NCI-H2227 (cell line): ENCODE measurements around the gene PTCH1.

ENCODE experiments used
- DNase-seq: peaks from one replicate; lab custom pipeline; 2025; ENCODE audit not compliant: unreplicated experiment; lab: John Stamatoyannopoulos, UW

Gene PTCH1

GRCh38 chr9:95516734-95517558 lies at the start of gene PTCH1:
Gene PTCH1, minus strand, starts transcription at chr9:95516971.
- peak; percentile 57 for DNase-seq

GRCh38 chr9:95565982-95566381 lies 49.2 kb upstream of the PTCH1 start:
- no peak for DNase-seq

DNA sequence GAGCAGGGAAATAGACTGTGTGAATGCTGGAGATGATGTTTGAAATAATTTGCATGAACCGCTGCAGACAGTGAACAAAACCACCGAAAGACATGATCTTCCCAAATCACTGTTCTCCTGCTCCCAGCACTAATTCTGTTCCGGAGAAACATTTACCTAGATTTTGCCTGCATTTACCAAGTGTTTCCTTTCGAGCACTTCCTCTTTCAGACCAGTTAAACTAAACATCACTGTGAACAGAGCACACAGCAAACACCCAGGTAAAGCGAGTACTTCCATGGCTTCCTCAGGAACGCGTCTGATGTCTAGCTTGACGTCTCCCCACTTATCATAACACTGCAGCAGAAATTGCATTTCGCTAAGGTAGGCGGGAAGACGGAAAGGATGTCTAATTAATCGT lies 45.1 kb upstream of the PTCH1 start:
- DNase-seq, result no peak

DNA sequence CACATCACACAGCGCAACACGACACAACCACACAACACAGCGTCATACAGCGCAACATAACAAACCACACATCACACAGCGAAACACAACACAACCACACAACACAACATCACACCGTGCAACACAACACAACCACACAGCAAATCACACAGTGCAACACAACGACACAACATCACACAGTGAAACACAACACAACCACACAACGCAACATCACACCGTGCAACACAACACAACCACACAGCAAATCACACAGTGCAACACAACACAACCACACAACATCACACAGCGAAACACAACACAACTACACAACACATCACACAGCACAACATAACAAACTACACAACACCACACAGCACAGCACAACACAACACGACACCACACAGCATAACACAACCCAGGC lies 40.4 kb upstream of the PTCH1 start:
- DNase-seq, result no peak

- no peak for DNase-seq
These were observed 39.8 kb upstream of the PTCH1 start for GRCh38 chr9:95556521-95556920.

DNA sequence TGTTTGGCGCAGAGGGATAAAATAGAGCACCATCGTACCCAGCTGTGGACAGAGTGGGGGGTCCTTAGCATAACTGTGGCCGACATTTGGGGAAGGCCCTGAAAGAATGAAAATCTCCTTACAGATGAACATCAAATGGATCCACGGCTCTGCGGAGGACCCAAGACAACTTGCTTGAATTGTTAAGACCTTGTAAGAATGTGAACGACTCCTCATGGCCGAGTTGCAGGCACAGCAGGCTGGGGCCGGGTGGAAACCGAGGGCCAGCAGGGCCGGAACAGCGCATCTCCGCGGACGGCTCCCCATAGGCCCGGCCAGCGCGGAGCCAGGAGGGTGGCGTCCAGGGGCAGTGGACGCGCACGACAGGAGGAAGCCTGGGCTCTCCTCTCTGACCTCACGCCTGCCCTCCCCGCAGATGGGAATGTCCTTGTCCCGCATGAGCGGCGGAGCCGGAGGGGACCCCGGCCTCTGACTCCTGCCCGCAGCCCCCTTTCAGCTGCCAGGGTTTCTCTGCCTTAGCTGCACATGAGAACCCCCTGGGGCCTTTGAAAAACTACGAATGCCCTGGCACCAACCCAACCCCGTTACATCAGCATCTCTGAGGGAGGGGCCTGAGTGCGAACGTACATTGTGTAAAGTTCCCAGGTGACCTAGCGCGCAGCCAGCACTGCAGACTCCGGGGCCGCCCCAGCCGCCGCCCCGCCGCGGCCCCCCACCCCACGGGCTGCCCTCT lies 36.2 kb upstream of the PTCH1 start:
- no peak for DNase-seq

- no peak for DNase-seq
These were observed 35.5 kb upstream of the PTCH1 start for GRCh38 chr9:95552255-95552654.

- DNase-seq, result no peak
These were observed 34.6 kb upstream of the PTCH1 start for GRCh38 chr9:95551406-95551805.

DNA sequence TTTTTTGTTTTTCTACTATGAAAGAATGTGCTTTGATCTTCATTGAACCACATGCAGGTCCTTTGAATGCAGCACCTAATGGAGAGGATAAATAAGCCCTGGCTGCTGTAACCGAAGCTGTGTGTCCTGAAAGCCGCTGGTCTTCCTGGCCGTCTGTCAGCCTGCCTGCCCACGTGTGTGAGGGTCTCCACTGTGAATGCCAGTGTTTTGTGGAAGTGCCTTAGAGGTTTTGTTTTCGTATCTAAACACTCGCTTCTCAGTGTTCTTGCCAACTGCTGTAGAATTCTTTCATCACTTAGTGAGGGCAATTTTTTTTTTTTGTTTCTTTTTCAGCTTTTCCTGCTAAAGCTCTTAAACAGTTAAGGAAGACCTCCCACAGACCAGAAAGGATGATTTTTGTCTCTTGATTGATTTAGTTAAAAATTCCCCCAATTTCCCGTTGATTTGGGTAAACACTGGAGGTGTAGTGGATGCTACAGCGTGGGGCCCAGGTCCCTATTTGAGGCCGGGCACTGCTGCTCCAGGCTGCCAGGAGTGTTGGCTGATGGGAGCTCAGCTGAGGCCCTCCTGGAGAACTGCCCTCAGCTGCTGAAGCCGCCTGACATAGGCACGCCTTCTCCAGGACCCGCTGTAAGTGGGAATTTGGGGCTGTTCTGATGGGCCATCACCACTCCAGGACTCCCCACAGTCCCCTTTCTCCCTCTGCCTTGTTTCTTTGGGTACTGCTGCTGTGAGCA lies 29.2 kb upstream of the PTCH1 start:
- DNase-seq, result no peak

GRCh38 chr9:95533996-95534680 lies 17.4 kb upstream of the PTCH1 start:
- no peak for DNase-seq

GRCh38 chr9:95529910-95530309 lies 13.1 kb upstream of the PTCH1 start:
- no peak for DNase-seq

DNA sequence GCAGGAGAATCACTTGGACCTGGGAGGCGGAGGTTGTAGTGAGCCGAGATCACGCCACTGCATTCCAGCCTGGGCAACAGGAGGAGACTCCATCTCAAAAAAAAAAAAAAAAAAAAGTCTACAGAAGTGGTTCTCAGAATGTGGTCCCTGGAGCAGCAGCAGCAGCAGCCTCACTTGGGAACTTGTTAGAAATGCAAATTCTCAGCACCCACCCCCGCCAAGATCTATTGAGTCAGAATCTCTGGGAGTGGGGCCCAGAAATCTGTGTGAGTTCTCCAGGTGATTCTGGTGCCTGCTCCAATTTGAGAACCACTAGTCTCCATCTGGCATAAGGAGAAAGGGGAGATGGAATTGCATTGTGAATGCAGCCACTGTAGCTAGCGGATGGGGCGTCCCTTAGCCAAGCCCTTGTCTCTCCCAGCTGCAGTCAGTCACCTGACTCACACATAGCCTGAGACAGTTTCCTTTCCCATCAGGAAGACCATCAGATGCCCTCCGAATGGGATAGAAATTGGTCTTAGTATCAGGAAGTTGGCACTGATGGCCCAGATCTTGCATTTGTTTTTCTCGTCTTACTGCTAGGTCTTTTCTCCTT lies 12.2 kb upstream of the PTCH1 start:
- no peak for DNase-seq

GRCh38 chr9:95522871-95523370 lies 6.2 kb upstream of the PTCH1 start:
- no peak for DNase-seq

DNA sequence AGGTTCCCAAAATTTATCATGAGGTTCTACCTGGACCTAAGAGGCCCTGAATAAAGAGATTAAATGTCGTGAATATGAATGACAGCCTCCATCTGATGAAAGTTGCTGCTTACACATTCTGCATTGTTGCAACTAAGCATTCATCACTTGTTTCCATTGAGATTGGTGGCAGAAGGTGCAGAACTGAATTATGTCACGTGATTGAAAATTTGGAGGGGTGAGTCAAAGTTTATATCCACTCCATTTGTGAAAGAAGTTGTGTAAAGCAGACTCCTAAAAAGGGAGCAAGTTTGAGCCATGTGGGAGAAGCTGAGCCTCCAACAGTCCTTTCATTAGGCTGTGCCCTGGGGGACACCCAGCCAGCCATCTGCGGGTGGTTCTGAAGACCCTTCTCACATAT lies 4.9 kb upstream of the PTCH1 start:
- no peak for DNase-seq

DNA sequence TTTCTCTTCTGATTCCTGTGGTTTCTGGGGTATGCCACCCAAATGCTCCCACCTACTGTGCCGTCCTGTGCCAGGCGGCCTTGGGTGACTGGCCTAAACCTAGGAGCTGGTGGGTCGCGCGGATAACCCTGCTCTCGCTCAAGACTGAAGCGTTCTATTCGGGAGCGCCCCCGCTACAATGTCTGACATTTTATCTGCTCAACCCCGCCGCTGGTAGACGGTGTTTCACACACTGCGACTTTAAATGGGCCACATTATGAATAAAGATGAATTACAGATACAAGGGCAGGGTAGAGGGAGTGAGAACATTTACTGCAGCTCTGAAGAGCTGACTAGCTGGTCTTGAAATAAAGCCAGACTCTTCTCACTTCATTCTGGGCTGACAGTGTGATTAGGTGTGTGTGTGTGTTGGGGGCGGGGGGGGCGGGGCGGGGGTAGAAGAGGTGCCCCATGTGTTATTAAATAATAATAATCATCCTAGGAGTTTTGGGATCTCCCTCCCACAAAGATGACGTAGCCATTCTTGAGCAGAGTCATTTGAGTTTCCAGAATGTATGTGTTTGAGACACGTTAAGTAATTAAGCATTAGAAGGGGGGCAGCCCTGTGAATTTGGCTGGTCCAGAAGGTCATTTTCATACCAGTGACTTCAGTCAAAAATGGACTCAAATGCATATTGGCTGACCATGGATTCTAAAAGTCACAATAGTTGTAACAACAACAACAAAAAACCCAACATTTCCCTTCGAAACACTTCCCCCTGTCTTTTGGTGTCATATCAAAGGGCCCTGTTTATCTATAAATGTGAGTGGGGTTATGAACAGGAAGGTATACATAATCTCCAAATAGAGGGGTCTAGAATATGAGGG lies 1.0 kb upstream of the PTCH1 start:
- peak; percentile 15 for DNase-seq

DNA sequence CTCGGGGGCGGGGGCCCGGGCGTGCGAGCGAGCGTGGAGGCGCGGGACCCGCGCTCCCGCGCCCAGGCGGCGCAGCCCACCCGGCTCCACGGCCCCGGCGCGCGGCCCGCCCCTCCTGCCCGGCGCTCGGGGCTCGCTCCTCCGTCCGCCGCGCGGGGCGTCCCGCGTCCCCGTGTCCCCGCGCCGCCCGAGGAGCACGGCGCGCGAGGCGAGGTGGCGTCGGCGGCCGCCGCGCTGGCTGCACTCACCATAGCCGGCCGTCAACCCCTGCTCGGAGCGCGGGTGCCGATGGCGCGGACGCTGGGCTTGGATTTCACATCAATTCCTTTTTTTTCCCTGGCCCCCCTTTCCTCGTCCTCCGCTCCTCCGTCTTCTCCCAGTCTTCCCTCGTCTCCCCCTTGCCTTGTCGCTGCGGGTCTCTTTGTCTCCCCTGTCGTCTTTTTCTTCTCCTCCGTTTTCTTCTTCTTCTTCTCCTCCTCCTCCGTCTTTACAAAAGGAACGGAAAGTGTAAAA lies 494 bp downstream of the PTCH1 start:
- peak; percentile 46 for DNase-seq

- DNase-seq, result peak; percentile 66
These were observed 1.3 kb downstream of the PTCH1 start for GRCh38 chr9:95515272-95516113.

- DNase-seq, result no peak
These were observed 2.4 kb downstream of the PTCH1 start for GRCh38 chr9:95514342-95514741.

DNA sequence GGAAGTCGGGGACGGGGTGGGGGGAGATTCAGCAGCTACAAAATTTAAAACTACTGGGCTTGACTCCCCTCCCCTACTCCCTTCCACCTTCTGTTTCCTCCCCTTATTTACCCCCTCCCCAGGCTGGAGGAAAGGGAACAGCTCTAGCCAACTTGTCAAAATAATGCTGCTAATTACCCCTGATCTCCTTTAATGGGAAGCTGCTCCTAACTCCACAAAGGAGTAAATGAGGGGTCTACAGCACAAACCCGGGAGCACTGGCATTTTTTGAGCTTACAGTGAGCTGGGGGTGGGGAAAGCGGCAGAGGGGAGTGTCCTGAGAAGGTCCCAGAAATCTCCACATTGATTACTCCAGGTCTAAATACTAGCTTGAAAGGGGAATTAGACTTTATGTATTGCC lies 3.1 kb downstream of the PTCH1 start:
- no peak for DNase-seq
